Measurements from ENCODE around the gene PRKN.

Gene PRKN

DNA sequence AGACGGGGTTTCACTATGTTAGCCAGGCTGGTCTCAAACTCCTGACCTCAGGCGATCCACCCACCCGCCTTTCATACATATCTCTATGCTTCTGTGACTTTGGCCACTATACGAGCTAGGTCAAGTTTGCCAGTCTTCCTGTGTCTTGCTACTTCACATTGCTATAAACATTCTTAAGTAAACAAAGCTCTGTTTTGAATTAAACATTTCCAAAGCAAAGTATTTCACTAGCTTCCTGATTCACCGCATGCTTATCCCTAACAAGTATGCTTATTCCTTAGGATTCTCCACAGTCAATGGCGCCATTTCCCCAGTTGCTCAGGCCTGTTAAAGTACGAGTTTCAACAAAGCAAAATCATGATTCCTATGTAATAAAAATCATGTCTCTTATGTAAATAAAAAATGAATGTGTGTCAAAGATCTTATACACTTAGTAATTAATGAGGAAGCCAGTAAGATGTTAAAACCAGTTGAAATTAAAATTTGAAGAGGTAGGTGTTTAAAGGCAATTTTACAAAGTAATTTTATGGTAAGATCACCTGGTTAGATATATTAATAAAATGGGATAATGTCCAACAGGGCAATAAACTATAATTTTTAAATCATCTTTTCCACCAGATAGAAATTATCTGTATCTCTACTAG is 88.5 kb downstream of the PRKN start:
- Histone ChIP-seq H4K20me1 (no peaks in the 10 kb centered on the region), H3K9ac (no peak overlapping the region), H3K4me1 (no peaks in the 10 kb centered on the region), H3K4me2 (no peak overlapping the region), H3K27ac (no peak overlapping the region), H3K36me3 (no peaks in the 10 kb centered on the region), H3K9me3 (replicated peaks in 1 of 11) (no peaks in the 10 kb centered on the region), H3K4me3 (no peak overlapping the region), H3K27me3 (no peaks in the 10 kb centered on the region)
- TF ChIP-seq Cebpa-rat (IDR thresholded peaks at IDR 0.05), result no peak

DNA sequence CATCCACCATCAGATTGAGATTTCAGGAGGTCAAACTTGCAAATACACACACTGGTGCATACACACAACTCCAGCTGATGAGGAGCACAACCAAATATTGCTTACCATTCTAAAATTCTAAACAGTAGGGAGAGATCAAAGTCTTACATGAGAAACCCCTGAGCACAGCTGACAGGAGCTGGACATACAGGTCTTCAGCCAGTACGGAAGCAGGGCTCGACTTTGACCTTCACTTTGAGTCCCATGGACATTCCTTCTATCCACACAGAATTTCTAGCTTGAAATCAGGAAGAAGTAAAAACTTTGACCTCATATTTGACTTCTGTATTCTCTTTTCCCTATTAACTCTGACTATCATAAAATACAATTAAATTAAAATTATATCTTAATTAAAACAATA is 90.2 kb downstream of the PRKN start:
- H4K20me1 ChIP-seq, result no peaks in the 10 kb centered on the region
- H3K36me3 ChIP-seq, result no peaks in the 10 kb centered on the region
- H3K27ac ChIP-seq, result no peak overlapping the region
- no peak overlapping the region for H3K4me2 ChIP-seq
- H3K27me3 ChIP-seq, result no peaks in the 10 kb centered on the region
- no peak for TF ChIP-seq Cebpa-rat (IDR thresholded peaks at IDR 0.05)
- H3K9me3 ChIP-seq (replicated peaks in 1 of 11), result no peaks in the 10 kb centered on the region
- no peak overlapping the region for H3K9ac ChIP-seq
- H3K4me3 ChIP-seq, result no peak overlapping the region
- no peaks in the 10 kb centered on the region for H3K4me1 ChIP-seq

- H3K36me3 ChIP-seq, result no peaks in the 10 kb centered on the region
- no peaks in the 10 kb centered on the region for H3K27me3 ChIP-seq
- H3K4me3 ChIP-seq, result no peak overlapping the region
- H3K9me3 ChIP-seq (replicated peaks in 1 of 11), result peaks cover 0 to 7% (median 0%) of the 10 kb centered on the region in 11 experiments; a peak in 3 of 22 replicates
- H3K4me2 ChIP-seq, result no peak overlapping the region
- no peak overlapping the region for H3K27ac ChIP-seq
- H3K4me1 ChIP-seq, result no peaks in the 10 kb centered on the region
- TF ChIP-seq Cebpa-rat (IDR thresholded peaks at IDR 0.05), result no peak
- H3K9ac ChIP-seq, result no peak overlapping the region
- no peaks in the 10 kb centered on the region for H4K20me1 ChIP-seq
Observed at GRCh38 chr6:162636167-162636566, 91.4 kb downstream of the PRKN start.

- no peak overlapping the region for H3K4me2 ChIP-seq
Observed at GRCh38 chr6:162631546-162631945, 96.0 kb downstream of the PRKN start.

GRCh38 chr6:162630069-162630468 is 97.5 kb downstream of the PRKN start:
- no peak overlapping the region for H3K9ac ChIP-seq
- no peak overlapping the region for H3K4me3 ChIP-seq
- peaks cover 0 to 11% (median 0%) of the 10 kb centered on the region in 11 experiments; a peak in 3 of 22 replicates for H3K9me3 ChIP-seq (replicated peaks in 1 of 11)
- no peaks in the 10 kb centered on the region for H4K20me1 ChIP-seq
- H3K4me2 ChIP-seq, result no peak overlapping the region
- H3K27ac ChIP-seq, result no peak overlapping the region
- no peaks in the 10 kb centered on the region for H3K27me3 ChIP-seq
- no peak for TF ChIP-seq Cebpa-rat (IDR thresholded peaks at IDR 0.05)
- H3K4me1 ChIP-seq, result no peaks in the 10 kb centered on the region
- no peaks in the 10 kb centered on the region for H3K36me3 ChIP-seq

More at GRCh38 chr6:162631546-162631945, 96.0 kb downstream of the PRKN start:
- Histone ChIP-seq H3K36me3 (no peaks in the 10 kb centered on the region), H3K27me3 (no peaks in the 10 kb centered on the region), H3K4me3 (no peak overlapping the region), H4K20me1 (no peaks in the 10 kb centered on the region), H3K9me3 (replicated peaks in 1 of 11) (peaks cover 0 to 11% (median 0%) of the 10 kb centered on the region in 11 experiments; a peak in 3 of 22 replicates), H3K9ac (no peak overlapping the region), H3K4me1 (no peaks in the 10 kb centered on the region), H3K27ac (no peak overlapping the region)
- no peak for TF ChIP-seq Cebpa-rat (IDR thresholded peaks at IDR 0.05)

DNA sequence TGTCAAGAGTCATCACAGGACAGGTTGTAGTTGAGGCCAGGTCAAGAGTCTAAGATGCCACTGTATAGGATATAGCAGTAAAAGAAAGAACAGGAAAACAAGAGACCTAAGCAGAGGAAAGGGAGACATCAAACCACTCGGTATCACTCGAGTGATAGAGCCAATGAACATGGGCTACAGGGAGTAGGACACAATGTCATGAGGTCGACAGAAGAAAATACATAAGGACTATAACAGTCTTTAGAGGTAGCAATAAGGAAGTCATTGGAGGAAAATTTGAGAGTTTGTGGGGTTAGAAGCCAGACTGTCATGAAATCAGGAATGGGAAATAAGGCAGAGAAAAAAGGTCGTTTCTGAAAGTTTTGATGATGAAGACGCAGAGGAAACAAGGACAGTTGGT is 99.7 kb downstream of the PRKN start:
- Histone ChIP-seq H3K36me3 (no peaks in the 10 kb centered on the region), H3K27ac (no peak overlapping the region), H3K4me1 (no peaks in the 10 kb centered on the region), H4K20me1 (no peaks in the 10 kb centered on the region), H3K4me3 (no peak overlapping the region), H3K4me2 (no peak overlapping the region), H3K9me3 (replicated peaks in 1 of 11) (peaks cover 0 to 11% (median 0%) of the 10 kb centered on the region in 11 experiments; a peak in 3 of 22 replicates), H3K27me3 (no peaks in the 10 kb centered on the region), H3K9ac (no peak overlapping the region)
- no peak for TF ChIP-seq Cebpa-rat (IDR thresholded peaks at IDR 0.05)

- H3K9me3 ChIP-seq (replicated peaks in 1 of 11), result peaks cover 0 to 11% (median 0%) of the 10 kb centered on the region in 11 experiments; a peak in 3 of 22 replicates
- H3K4me1 ChIP-seq, result no peaks in the 10 kb centered on the region
- H3K4me2 ChIP-seq, result no peak overlapping the region
- H4K20me1 ChIP-seq, result no peaks in the 10 kb centered on the region
- no peak overlapping the region for H3K4me3 ChIP-seq
- H3K9ac ChIP-seq, result no peak overlapping the region
- H3K36me3 ChIP-seq, result no peaks in the 10 kb centered on the region
- no peaks in the 10 kb centered on the region for H3K27me3 ChIP-seq
- no peak for TF ChIP-seq Cebpa-rat (IDR thresholded peaks at IDR 0.05)
- no peak overlapping the region for H3K27ac ChIP-seq
Observed at GRCh38 chr6:162627362-162627761, 100.2 kb downstream of the PRKN start.

- no peak overlapping the region for H3K4me3 ChIP-seq
- H3K36me3 ChIP-seq, result no peaks in the 10 kb centered on the region
- H3K9ac ChIP-seq, result no peak overlapping the region
- peaks cover 0 to 11% (median 0%) of the 10 kb centered on the region in 11 experiments; a peak in 3 of 22 replicates for H3K9me3 ChIP-seq (replicated peaks in 1 of 11)
- H4K20me1 ChIP-seq, result no peaks in the 10 kb centered on the region
- H3K27ac ChIP-seq, result no peak overlapping the region
- no peaks in the 10 kb centered on the region for H3K4me1 ChIP-seq
- no peaks in the 10 kb centered on the region for H3K27me3 ChIP-seq
- H3K4me2 ChIP-seq, result no peak overlapping the region
- no peak for TF ChIP-seq Cebpa-rat (IDR thresholded peaks at IDR 0.05)
Observed at GRCh38 chr6:162626869-162627268, 100.7 kb downstream of the PRKN start.

DNA sequence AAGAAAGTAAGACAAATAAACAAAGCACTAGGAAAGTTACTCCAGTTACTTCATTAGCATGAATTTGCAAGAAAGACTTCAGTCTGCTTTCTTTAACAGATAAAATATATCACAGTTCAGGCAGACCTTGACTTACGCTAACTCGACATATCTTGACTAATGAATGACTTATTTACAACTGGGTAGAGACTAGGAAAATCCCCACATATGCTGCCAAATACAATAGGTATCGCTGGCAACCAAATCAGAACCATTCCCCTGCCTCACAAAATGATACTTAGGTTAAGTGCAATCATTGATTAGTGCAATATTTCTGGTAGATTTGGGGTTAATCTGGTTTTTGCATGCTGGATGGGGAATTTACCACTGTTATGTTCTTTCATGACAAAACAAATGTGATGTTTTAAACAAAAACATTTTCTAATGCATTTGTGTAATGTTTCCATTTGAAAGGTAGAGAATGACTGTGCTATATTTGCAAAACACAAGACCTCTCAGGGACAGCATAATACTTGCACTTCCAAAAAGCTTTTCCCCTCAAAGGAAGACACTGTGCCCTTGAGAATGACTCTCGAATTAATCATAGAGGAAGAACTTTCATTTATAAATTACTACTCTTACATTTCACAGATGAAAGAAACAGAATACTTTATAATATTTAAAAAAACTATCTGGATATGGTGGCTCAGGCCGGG is 101.6 kb downstream of the PRKN start:
- no peaks in the 10 kb centered on the region for H3K36me3 ChIP-seq
- peaks cover 0 to 7% (median 5%) of the 10 kb centered on the region in 10 experiments; a peak in 10 of 20 replicates for H3K4me1 ChIP-seq
- no peak overlapping the region for H3K4me2 ChIP-seq
- H3K9me3 ChIP-seq (replicated peaks in 1 of 11), result peaks cover 0 to 2% (median 0%) of the 10 kb centered on the region in 11 experiments; a peak in 1 of 22 replicates
- H3K9ac ChIP-seq, result no peak overlapping the region
- H3K4me3 ChIP-seq, result no peak overlapping the region
- H3K27me3 ChIP-seq, result no peaks in the 10 kb centered on the region
- TF ChIP-seq Cebpa-rat (IDR thresholded peaks at IDR 0.05), result no peak
- no peaks in the 10 kb centered on the region for H4K20me1 ChIP-seq
- no peak overlapping the region for H3K27ac ChIP-seq

DNA sequence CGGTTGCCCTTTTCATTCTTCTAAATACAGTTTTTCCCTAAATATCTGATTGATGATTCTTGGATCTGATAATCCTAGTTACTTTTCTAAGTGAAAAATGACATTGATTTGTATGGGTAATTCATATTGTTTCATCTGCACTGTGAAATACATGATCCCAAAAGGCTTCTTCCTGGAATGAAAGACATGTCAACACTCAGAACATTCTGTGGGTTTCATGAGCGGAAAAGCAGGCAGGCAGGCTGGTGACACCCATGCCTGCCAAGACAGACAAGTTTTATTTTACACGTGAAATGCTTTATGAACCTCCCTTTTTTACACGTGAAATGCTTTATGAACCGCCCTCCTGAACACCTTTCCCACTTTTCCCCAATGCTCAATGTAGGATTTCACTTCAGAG is 105.0 kb downstream of the PRKN start:
- H3K27ac ChIP-seq, result no peak overlapping the region
- no peaks in the 10 kb centered on the region for H3K27me3 ChIP-seq
- no peak overlapping the region for H3K9ac ChIP-seq
- no peaks in the 10 kb centered on the region for H3K9me3 ChIP-seq (replicated peaks in 1 of 11)
- H3K4me2 ChIP-seq, result no peak overlapping the region
- no peak for TF ChIP-seq Cebpa-rat (IDR thresholded peaks at IDR 0.05)
- H3K36me3 ChIP-seq, result no peaks in the 10 kb centered on the region
- H4K20me1 ChIP-seq, result no peaks in the 10 kb centered on the region
- peaks cover 0 to 8% (median 6%) of the 10 kb centered on the region in 10 experiments; a peak in 10 of 20 replicates for H3K4me1 ChIP-seq
- no peak overlapping the region for H3K4me3 ChIP-seq
